GM12865 (cell line): ENCODE data around the gene PMAIP1.
A peak's percentile ranks its signal among the peaks of the same experiment; 100 is the strongest.
"Not testable (repeated sequence)": the region's sequence is repeated elsewhere in the genome, so short reads cannot be mapped to it uniquely, and the experiment has no call there.

Experiments used
- DNase-seq: peaks from one replicate; pipeline ENCODE4 v3.0.0; 2010; ENCODE audit warnings: low read depth
- H3K4me3 ChIP-seq: 2 replicates; pipeline ENCODE4 v1.5.1; 2011; ENCODE audit warnings: mild to moderate bottlenecking, low read depth, low read length, control low read depth
- TF ChIP-seq, protein P1 (sequence below): IDR thresholded peaks from 2 replicates; pipeline ENCODE4 v1.5.1; 2011; ENCODE audit warnings: low read length, control low read depth, low read depth, inconsistent platforms; ENCODE audit not compliant: insufficient read depth; ENCODE audit errors: missing control alignments

PMAIP1 gene

DNA sequence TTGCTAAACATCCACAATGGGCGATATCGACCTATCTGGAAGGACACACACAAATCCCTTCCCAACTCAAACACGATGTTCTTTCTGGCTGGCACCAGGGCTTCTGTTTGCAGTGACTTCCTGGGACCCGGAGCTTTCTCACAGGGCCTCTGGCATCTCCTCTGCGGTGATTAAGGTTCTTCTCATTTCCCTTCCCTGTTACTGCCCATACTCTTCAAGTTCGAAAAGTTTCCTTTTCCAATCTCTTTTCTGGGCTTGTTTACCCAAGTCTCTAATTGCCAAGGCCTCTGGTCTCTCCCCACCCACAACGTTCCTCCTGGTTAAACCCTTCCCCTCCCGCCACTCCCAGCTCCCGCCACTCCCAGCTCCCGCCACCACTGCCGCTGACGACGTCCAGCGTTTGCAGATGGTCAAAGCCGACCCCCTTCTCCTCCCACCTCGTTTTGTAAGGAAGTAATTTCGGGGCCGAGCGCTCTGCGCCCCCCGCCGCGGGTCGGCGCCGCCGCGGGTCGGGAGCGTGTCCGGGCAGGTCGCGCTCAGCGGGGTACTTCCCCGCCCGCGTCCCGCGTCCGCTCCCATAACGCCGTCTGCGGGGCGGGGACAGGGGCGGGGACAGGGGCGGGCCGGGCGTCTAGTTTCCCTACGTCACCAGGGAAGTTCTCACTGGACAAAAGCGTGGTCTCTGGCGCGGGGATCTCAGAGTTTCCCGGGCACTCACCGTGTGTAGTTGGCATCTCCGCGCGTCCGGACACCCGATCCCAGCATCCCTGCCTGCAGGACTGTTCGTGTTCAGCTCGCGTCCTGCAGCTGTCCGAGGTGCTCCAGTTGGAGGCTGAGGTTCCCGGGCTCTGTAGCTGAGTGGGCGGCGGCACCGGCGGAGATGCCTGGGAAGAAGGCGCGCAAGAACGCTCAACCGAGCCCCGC lies at the start of gene PMAIP1:
PMAIP1 (plus strand) TSS at position 699 of the 924 bp plus-strand sequence; CDS start at position 881, 182 bp downstream.
- DNase-seq, result peak; percentile 96
- H3K4me3 ChIP-seq, result peak within 1 kb of the TSS; percentile 80
- TF ChIP-seq, protein P1, sequence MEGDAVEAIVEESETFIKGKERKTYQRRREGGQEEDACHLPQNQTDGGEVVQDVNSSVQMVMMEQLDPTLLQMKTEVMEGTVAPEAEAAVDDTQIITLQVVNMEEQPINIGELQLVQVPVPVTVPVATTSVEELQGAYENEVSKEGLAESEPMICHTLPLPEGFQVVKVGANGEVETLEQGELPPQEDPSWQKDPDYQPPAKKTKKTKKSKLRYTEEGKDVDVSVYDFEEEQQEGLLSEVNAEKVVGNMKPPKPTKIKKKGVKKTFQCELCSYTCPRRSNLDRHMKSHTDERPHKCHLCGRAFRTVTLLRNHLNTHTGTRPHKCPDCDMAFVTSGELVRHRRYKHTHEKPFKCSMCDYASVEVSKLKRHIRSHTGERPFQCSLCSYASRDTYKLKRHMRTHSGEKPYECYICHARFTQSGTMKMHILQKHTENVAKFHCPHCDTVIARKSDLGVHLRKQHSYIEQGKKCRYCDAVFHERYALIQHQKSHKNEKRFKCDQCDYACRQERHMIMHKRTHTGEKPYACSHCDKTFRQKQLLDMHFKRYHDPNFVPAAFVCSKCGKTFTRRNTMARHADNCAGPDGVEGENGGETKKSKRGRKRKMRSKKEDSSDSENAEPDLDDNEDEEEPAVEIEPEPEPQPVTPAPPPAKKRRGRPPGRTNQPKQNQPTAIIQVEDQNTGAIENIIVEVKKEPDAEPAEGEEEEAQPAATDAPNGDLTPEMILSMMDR, result no peak

DNA sequence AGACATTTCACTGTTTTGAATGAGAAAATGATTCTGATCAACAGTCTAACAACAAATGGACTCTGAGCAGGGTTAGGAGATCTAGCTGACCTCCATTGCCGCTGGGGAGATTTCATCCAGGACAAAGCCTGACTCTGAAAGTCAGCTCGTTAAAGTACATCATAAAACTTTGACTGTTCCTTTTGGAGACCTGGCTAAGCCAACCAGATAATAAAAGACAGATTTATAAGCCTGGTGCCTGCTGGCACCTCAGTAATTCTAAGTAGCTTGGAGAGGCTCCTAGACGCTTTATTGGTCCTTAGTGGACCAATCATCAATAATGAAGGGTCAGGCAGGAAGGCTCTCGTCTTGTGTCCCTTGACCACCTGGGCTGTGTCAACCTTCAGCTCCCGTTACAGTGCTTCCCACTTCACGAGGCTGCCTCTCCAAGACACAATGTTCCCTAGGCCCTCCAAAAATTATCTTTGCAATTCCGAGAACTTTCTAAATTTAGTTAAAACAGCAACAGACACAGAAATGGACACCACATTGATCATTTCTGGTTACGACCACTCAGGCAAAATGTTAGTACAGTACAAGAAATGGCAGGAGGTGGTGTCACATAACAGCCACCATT lies 47.9 kb upstream of the PMAIP1 start:
- TF ChIP-seq, protein P1, result no peak
- no peak for DNase-seq

DNA sequence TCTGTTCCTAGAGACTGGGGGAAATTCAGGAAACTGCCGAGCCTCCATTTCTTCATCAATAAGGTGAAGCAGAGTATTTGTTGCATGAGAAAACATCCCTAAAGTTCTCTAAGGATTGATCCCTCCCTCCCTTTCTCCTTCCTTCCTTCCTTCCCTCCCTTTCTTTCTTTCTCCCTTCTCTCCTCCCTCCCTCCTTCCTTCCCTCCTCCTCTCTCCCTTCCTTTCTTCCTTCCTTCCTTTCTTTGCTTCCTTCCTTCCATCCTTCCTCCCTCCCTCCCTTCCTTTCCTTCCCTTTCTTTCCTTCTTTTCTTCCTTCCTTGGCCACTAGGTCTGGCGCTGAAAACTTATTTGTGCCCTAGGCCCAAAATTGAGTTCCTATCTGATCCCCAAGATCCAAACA lies 47.2 kb upstream of the PMAIP1 start:
- TF ChIP-seq, protein P1, result no peak
- no peak for DNase-seq
- H3K4me3 ChIP-seq, result no peak overlapping the region

More for the DNA sequence above, 47.9 kb upstream of the PMAIP1 start:
- H3K4me3 ChIP-seq, result no peak overlapping the region

DNA sequence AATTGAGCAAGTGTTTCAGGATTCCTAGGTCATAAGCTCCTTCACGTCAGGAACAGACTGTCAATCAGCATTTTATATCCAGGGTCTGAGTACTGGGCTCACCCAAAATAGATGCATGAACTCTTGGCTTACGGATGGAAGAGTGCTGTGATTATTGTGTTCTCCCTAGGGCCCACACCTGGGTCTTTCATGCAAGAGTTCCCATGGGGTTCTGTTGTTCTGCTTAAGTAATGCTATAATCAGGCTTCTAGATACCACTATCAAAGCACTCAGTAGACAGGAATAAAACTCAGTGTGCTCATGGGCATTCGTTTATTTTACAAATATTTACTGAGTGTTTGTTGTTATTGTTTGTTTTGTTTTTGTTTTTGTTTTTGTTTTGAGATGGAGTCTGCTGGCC lies 46.4 kb upstream of the PMAIP1 start:
- H3K4me3 ChIP-seq, result no peak overlapping the region
- TF ChIP-seq, protein P1, result no peak

DNA sequence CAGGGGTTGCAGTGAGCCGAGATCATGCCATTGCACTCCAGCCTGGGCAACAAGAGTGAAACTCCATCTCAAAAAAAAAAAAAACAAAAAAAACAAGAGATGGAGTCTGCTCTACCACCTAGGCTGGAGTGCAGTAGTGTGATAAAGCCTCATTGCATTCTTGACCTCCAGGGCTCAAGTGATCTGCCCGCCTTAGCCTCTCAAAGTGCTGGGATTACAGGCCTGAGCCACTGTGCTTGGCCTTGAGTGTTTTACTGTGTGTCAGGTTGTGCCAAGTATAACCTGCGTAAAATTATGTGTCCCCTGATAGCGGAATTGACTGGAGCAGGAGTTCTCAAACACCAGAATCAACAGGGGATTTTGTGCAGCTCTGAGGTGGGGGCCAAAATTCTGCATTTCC lies 45.8 kb upstream of the PMAIP1 start:
- DNase-seq, H3K4me3 ChIP-seq: not testable (repeated sequence)

More for the DNA sequence above, 46.4 kb upstream of the PMAIP1 start:
- DNase-seq, result no peak

DNA sequence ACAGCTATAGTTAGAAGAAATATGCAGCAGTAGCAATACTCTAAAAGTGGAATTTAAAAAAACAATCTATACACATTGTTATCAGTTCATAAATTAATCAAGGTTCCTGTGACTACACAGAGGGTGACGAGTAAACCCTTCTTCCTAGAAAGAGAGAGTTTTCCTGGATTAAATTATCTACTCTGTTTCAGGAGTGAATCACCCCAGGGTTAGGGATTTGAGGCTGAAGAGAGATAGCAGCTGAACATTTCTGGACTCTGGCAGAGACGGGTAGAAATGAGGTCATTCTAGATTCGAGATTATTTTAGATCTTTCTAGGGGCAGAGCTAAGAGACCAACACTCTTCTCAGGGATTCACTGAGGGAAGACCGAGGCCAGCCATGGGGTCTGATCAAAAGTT lies 38.8 kb upstream of the PMAIP1 start:
- no peak overlapping the region for H3K4me3 ChIP-seq
- TF ChIP-seq, protein P1, result no peak
- no peak for DNase-seq

DNA sequence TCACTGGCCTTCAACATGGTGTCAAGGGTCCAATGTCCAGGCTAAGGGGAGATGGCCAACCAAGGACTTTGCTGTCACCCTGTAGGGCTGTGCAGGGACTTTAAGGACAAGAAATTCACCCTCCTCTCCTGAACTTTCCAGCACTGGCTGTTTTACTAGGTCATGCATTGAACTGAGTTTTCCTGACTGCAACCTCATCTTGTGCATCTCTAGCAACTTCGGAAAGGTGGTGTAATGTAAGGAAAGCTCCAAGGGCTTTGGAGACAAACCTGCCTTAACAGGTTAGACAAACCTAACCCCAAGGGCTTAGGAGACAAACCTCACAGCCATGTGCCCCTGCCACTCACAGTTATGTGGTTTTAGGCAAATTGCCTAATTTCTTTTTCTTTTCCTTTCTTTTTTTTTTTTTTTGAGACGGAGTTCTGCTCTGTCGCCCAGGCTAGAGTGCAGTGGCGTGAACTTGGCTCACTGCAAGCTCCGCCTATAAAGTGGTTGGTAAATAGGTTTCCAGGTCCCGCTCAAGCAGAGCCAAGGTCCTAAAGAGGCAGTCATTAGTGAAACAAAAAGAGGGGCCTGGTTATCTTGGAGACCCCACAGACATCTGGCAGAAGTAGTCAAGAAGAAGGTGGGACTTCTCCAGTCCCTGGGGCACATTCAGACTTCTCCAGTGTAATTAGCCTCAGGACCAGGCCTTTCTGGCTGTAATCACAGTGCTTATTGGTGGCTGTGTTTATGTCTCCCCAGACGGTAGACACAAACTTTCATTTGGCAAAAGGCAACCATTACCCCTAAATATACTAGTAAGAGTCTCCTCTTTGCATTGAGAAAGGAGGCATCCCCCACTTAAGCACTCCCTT lies 37.6 kb upstream of the PMAIP1 start:
- peak; percentile 66 for DNase-seq
- no peak overlapping the region; the same call in 1 of the 2 replicates for H3K4me3 ChIP-seq

More for the DNA sequence above, 37.6 kb upstream of the PMAIP1 start:
- TF ChIP-seq, protein P1, result no peak
